GM21390 (cell line): ENCODE data around the gene KCNQ1.

Experiments
- ATAC-seq: cut with Tn5 transposase; IDR thresholded peaks from one replicate; pipeline ENCODE4 v1.9.1; 2021; ENCODE audit not compliant: unreplicated experiment

The KCNQ1 gene

DNA sequence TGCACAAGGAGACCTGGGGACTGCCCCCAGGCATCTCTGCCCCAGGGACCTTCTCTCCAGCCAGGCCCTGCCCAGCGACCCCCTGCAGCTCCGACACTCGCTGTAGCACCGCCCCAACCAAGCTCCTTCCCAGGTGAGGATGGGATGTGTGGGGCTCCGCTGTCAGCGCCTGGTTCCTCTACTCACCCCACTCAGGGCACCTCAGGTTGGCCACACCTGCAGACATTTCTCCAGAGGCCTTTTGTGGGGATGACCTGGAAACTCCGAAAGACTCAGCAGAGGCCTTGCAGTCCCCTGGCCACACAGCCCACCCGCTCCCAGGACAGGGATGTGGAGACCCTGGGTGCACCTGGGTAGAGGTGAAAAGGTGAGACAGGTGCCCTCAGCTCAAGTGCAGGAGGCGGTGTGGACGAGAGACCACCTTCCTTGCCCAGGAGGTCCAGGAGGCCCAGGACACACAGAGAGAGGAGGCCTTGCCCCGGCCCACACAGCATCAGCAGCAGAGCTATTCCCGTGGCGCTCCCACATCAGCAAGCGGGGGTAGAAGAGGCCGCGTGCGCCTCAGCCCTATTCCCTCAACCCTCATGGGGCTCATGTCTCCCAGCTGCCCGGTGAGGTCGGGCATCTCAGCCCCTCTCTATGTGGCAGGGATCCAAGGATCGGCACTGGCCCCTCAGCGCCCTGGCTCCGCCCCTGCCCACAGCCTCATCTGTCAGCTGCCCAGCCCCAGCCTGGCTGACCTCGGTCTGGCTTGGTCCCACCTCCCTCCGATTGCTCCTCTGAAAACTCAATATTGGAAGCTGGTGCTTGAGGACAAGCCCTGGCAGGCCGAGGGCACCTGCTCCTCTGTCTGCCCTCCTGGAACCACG, 21.4 kb upstream of the KCNQ1 start:
- no peak for ATAC-seq

GRCh38 chr11:2424811-2425495, 19.9 kb upstream of the KCNQ1 start:
- ATAC-seq: no peak

DNA sequence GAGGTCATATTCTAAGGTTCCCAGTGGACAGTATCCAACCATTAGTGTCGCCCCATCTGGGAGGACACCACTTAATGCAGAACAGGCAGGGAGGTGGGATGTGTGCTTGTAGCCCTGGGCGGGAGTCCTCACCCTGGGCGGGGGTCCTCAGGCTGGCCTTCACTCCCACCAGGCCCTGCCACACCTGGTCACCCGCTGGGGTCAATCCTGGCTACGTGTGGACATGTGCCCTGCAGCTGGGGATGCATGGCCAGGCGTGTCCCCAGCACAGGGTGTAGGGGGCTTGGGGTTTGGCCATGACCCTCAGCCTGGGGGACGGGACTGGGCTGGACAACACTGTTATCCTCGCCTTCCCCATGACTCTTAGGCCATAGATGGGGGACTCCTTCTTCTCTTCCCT, 19.3 kb upstream of the KCNQ1 start:
- no peak for ATAC-seq

DNA sequence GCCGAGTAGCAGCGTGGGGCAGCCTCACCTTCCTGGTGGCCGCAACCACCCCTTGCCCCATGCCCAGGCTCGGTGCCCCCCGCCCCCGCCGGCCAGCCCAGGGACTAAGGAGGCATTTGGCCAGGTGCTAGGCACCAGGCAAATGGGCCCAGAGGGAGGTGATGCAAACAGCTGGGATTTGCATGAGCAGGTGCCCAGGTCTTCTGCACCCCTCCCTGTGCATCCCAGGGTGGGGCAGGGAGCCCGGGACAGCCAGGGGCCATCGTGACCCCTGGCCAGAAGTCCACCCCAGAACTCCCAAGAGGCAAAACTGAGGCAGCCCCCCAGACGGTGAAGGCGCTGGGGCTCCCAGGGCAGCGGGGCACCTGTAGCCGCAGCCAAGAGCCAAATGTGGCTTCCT, 18.6 kb upstream of the KCNQ1 start:
- ATAC-seq: no peak

- no peak for ATAC-seq
These were observed 17.8 kb upstream of the KCNQ1 start for GRCh38 chr11:2426826-2427521.

DNA sequence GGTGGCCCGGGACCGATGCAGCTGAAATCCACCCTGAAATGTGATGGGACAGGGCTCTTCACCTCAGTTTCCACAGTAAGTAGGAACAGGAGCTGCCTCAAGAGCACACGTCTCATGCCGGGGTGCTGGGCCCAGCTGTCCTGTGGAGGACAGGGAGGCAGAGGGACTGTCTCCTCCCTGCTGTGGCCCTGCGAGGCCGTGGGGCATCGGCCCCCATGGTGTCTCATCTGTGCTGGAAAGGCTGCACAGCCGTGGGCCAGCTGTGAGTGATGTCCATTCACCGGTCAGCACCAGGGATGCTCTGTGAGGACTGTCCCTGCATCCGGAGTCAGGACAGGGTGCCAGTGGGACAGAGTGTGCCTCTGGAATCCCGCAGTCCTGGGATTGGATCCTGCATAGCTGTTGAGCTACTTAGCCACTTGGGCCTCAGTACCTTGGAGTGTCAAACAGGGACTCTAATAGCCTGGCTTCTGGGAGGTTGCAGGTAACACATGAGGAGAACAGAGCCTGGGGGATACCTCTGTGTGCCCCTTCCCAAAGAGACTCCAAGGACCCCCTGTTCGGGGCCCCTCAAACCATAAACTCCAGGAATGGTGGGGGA, 17.0 kb upstream of the KCNQ1 start:
- ATAC-seq: no peak

DNA sequence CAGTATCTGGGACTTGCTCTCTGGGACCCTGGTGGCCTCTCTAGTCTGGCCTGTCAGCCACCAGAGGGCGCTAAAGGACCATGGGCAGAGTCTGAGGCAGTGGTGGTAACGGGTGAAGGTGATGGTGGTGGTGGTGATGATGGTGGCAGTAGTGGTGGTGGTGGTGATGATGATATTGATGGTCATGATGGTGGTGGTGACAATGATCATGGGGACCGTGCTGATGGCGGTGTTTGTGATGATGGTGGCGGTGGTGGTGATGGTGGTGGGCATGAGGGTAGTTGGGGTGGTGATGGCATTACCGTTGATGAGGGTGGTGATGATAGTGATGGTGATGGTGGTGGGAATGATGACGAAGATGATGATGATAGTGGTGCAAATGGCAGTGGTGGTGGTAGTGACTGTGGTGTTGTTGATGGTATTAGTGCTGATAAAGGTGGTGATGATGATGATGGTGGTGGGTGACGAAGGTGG, 16.4 kb upstream of the KCNQ1 start:
- no peak for ATAC-seq

DNA sequence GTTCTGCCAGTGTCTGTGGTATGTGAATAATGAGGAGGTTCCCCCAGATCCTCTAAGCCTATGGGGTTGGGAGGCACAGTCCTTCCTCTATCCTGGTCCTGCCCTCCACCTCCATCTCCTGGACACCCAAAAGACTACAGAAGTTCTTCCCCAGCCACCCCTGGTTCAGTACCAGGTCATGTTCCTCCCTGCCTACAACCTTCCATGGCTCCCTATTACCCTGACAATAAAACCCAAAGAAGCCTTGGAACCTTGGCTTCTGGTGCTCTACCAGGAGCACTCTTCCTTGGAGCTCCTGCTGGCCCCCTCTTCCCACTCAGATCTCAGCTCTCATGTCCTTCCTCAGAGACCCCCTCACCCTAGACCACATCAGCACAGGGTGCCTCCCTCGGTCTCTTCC, 13.4 kb upstream of the KCNQ1 start:
- no peak for ATAC-seq

DNA sequence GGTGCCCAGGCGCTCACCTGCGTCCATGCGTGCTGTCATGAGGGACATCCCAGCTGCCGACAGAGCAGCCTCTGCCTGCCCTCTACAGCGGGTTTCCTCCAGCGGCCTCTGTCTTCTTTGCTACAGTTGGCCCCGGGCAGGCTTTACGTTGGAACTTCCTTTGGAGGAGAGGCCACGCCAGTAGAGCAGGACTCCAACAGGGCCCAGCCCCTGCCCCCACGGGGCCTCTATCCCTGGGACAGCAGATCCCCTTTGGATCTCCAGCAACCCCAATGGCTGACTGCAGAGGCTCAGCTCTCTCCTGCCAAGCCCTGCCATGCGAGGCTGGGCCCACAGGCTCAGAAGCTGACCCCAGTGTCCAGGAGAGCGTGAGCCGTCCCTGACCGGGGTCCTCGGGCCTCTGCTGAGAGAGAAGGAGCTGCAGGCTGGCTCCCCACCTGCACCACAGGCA, 12.6 kb upstream of the KCNQ1 start:
- no peak for ATAC-seq

DNA sequence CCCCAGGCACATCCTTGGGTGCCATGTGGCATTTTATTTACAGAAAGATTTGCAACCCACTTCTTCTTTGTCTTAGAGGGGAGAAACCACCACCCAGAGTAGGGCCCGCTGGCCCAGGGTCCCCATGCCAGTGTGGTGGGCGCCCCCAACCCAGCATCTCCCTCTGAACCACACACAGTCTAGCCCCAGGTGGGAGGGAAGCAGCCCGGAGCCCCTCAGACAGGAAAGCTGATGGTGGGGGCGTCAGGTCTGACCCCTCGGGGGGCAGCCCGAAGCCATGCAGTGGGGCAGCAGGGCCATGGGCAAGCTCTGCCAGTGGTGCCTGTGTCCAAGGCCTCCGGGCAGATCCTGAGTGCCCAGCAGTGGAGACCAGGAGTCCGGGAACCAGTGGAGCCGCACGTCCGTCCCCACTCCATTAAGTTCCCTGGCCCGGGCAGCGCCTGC, 12.2 kb upstream of the KCNQ1 start:
- ATAC-seq: no peak

- ATAC-seq: no peak
These were observed 11.5 kb upstream of the KCNQ1 start for GRCh38 chr11:2433106-2433925.

- ATAC-seq: no peak
These were observed 10.8 kb upstream of the KCNQ1 start for GRCh38 chr11:2434008-2434407.

DNA sequence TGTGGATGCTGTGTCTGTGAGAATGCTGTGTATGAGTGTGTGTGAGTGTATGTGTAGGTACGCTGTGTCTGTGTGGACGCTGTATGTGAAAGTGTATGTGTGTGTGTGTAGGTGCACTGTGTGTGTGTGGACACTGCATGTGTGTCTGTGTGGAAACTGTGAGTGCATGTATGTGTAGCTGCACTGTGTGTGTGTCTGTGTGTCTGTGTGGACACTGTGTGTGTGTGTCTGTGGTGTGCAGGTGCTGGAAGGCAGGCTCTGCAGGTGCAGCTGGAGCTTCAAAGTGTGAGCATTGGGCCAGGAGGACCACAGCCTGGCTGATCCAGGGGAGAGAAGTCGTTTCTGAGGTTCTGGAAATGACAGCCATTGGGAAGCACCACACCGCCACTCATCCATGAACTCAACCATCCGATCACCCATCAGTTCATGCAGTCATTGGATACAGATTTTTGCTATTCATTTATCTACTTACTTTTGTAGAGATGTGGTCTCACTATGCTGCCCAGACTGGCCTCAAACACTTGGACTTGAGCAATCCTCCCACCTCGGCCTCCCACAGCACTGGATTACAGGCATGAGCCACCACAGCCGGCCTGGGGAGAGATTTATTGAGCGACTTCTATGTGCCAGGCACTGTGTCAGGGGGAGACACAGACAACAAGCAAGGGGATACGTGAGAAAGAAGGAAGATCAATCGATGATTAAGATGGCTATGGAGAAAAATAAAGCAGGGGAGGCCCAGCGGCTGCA, 10.1 kb upstream of the KCNQ1 start:
- no peak for ATAC-seq

DNA sequence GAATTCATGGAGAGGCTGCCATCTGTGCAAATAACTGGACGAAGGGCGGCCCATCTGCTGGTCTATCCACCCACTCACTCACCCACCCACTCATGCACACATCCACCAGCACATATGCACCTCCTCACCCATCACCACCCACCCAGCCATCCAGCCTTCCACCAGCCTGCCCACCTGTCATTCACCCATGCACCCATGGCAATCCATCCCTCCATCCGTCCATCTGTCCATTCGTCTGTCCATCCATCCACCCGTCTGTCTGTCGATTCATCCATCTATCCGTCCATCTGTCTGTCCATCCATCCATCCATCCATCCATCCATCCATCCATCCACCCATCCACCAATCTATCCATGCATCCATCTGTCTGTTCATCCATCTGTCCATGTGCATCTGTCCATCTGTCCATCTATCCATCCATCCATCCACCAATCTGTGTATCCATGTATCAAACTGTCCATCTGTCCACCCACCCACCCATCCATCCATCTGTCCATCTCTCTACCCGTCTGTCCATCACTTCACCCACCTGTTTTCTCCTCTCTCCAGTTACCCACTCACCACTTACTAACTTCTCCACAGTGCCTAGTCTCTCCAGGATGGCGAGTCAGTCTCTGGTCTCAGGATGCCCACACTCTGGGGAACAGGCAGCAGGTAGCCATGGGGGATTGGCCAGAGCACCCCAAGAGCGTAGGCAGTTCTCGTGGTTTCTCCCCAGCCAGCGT, 9.4 kb upstream of the KCNQ1 start:
- no peak for ATAC-seq

- ATAC-seq: no peak
These were observed 8.7 kb upstream of the KCNQ1 start for GRCh38 chr11:2436013-2436520.

DNA sequence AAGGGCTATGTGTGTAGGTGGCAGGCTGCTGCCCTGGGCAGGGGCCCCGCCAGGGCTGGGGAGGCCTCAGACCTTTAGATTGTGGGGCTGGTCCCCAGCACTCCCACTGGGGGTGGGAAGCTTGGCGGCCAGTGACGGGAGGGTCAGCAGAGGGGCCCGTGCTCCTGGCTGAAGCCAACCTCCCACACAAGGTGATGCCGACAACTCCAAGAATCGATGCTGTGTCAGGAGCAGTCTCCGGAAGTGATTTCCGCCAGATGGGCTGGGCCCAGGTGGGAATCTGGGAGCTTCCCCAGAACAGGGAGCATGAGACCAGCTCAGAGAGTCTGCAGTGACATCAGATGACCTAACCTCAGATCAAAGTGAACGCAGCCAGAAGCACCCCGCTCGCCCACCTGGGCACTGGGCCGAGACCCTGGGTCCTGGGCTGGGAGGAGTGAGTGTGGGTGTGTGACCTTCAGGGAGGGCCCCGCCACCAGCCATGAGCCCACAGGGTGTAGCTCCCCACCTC, 8.2 kb upstream of the KCNQ1 start:
- ATAC-seq: no peak

DNA sequence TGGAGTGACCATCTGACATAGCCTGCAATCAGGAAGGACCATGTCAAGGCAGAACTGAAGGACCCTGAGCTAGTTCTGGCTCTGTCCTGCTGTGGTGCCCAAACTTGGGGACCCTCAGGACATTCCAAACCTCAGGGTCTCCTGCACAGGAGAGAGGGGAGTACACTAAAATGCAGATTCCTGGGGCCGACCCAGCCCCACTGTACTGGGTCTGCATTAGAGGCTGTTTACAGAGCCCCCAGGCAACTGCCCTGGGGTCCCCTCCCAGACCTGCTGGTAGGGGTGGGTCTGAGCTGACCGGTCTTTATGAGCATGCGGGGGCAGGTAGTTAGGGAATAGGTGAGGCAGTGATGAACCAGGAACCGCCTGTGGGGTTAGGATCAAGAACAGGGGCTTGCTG, 7.3 kb upstream of the KCNQ1 start:
- no peak for ATAC-seq

GRCh38 chr11:2439820-2440219, 5.0 kb upstream of the KCNQ1 start:
- ATAC-seq: no peak

GRCh38 chr11:2440646-2441045, 4.2 kb upstream of the KCNQ1 start:
- no peak for ATAC-seq
